H9 (cell line): ENCODE data around the gene SLC25A24. TPM values are rescaled to one million over a fixed set of nuclear protein-coding genes. Genes with fewer than 3 reads are reported as not detected.

Experiments used
- DNase-seq: peaks from one replicate; pipeline ENCODE4 v3.0.0-alpha.2; 2017
- H2AFZ ChIP-seq: one replicate; pipeline ENCODE4 v1.6.1; 2013; ENCODE audit warnings: mild to moderate bottlenecking, low read length, control low read depth, moderate library complexity
- H2AK5ac ChIP-seq: 2 replicates; pipeline ENCODE4 v1.6.1; 2013; ENCODE audit warnings: low read length, control low read depth, mixed read lengths; ENCODE audit not compliant: insufficient read length
- H2BK120ac ChIP-seq: one replicate; pipeline ENCODE4 v1.6.1; 2013; ENCODE audit warnings: low read depth, mild to moderate bottlenecking, low read length, control low read depth, inconsistent platforms; ENCODE audit not compliant: poor library complexity, severe bottlenecking
- H2BK12ac ChIP-seq: 2 replicates; pipeline ENCODE4 v1.6.1; 2013; ENCODE audit warnings: low read length, control low read depth, mixed read lengths, low read depth; ENCODE audit not compliant: insufficient read length
- H2BK15ac ChIP-seq: 2 replicates; pipeline ENCODE4 v1.6.1; 2013; ENCODE audit warnings: low read depth, low read length, control low read depth
- H2BK20ac ChIP-seq: one replicate; pipeline ENCODE4 v1.6.1; 2013; ENCODE audit warnings: low read depth, mild to moderate bottlenecking, low read length, control low read depth, inconsistent platforms; ENCODE audit not compliant: poor library complexity, severe bottlenecking
- H2BK5ac ChIP-seq: 2 replicates; pipeline ENCODE4 v1.6.1; 2013; ENCODE audit warnings: low read length, control low read depth, mixed read lengths; ENCODE audit not compliant: insufficient read length
- H3K14ac ChIP-seq: 2 replicates; pipeline ENCODE4 v1.6.1; 2013; ENCODE audit warnings: low read length, control low read depth; ENCODE audit not compliant: insufficient read depth
- H3K18ac ChIP-seq: 2 replicates; pipeline ENCODE4 v1.6.1; 2013; ENCODE audit warnings: low read depth, mild to moderate bottlenecking, mixed read lengths, low read length, control low read depth; ENCODE audit not compliant: insufficient read length
- H3K23ac ChIP-seq: 2 replicates; pipeline ENCODE4 v1.6.1; 2013; ENCODE audit warnings: low read length, control low read depth, mixed read lengths, low read depth; ENCODE audit not compliant: insufficient read length
- H3K23me2 ChIP-seq: 2 replicates; pipeline ENCODE4 v1.6.1; 2013; ENCODE audit warnings: low read depth, mild to moderate bottlenecking, mixed read lengths, low read length, control low read depth; ENCODE audit not compliant: insufficient read length, poor library complexity, severe bottlenecking
- H3K27ac ChIP-seq: 2 replicates; pipeline ENCODE4 v1.5.1; 2013; ENCODE audit warnings: low read length, control low read depth, mixed read lengths, low read depth; ENCODE audit not compliant: insufficient read length
- H3K27me3 ChIP-seq: 2 replicates; pipeline ENCODE4 v1.6.1; 2013; ENCODE audit warnings: low read length, control low read depth, inconsistent platforms; ENCODE audit not compliant: insufficient read depth
- H3K4ac ChIP-seq: 2 replicates; pipeline ENCODE4 v1.6.1; 2013; ENCODE audit warnings: low read depth, mild to moderate bottlenecking, control low read depth, inconsistent platforms, low read length, moderate library complexity
- H3K4me1 ChIP-seq: 2 replicates; pipeline ENCODE4 v1.6.1; 2013; ENCODE audit warnings: low read length, control low read depth, inconsistent platforms; ENCODE audit not compliant: insufficient read depth
- H3K4me2 ChIP-seq: 2 replicates; pipeline ENCODE4 v1.6.1; 2013; ENCODE audit warnings: low read length, control low read depth, mixed read lengths; ENCODE audit not compliant: insufficient read length, insufficient read depth
- H3K56ac ChIP-seq: 2 replicates; pipeline ENCODE4 v1.6.1; 2013; ENCODE audit warnings: low read depth, mild to moderate bottlenecking, mixed read lengths, low read length, control low read depth; ENCODE audit not compliant: insufficient read length
- H3K79me1 ChIP-seq: 2 replicates; pipeline ENCODE4 v1.6.1; 2013; ENCODE audit warnings: low read depth, mild to moderate bottlenecking, moderate library complexity, low read length, control low read depth, inconsistent platforms; ENCODE audit not compliant: insufficient read depth, poor library complexity, severe bottlenecking
- H3K79me2 ChIP-seq: 2 replicates; pipeline ENCODE4 v1.6.1; 2013; ENCODE audit warnings: low read length, control low read depth, inconsistent platforms; ENCODE audit not compliant: insufficient read depth
- H3K9ac ChIP-seq: 2 replicates; pipeline ENCODE4 v1.6.1; 2013; ENCODE audit warnings: low read length, control low read depth, mixed read lengths; ENCODE audit not compliant: insufficient read length; ENCODE audit errors: extremely low read depth
- H3K9me3 ChIP-seq: one replicate; pipeline ENCODE4 v1.6.1; 2013; ENCODE audit warnings: low read depth, low read length, inconsistent platforms; ENCODE audit not compliant: control insufficient read depth
- H3T11ph ChIP-seq: one replicate; pipeline ENCODE4 v1.6.1; 2013; ENCODE audit warnings: mild to moderate bottlenecking, low read length, control low read depth, inconsistent platforms
- H4K20me1 ChIP-seq: one replicate; pipeline ENCODE4 v1.6.1; 2013; ENCODE audit not compliant: control insufficient read depth, insufficient read length, insufficient read depth
- H4K5ac ChIP-seq: 2 replicates; pipeline ENCODE4 v1.6.1; 2013; ENCODE audit warnings: low read depth, mild to moderate bottlenecking, mixed read lengths, low read length, control low read depth; ENCODE audit not compliant: insufficient read length
- H4K8ac ChIP-seq: replicated peaks from 2 replicates; pipeline ENCODE4 v1.6.1; 2013; ENCODE audit warnings: low read length, control low read depth, mixed read lengths, low read depth; ENCODE audit not compliant: insufficient read length
- H4K91ac ChIP-seq: 2 replicates; pipeline ENCODE4 v1.6.1; 2013; ENCODE audit warnings: low read depth, mild to moderate bottlenecking, moderate library complexity, mixed read lengths, low read length, control low read depth; ENCODE audit not compliant: insufficient read length
- H3K27ac Mint-ChIP-seq, 3 experiments: 2 replicates in 2 of 3; 3 replicates in 1 of 3; pipeline ENCODE4 v1.8.0; 2020 to 2021; ENCODE audit warnings: mixed read lengths in 3 of 3, mild to moderate bottlenecking in 1 of 3, moderate library complexity in 1 of 3
- H3K27me3 Mint-ChIP-seq: 2 replicates; pipeline ENCODE4 v1.8.0; 2021; ENCODE audit warnings: low read depth, mild to moderate bottlenecking, moderate library complexity, mixed read lengths
- H3K36me3 Mint-ChIP-seq, 3 experiments: 2 replicates in 2 of 3; 3 replicates in 1 of 3; pipeline ENCODE4 v1.8.0; 2020 to 2021; ENCODE audit warnings: low read depth in 3 of 3, mixed read lengths in 3 of 3; ENCODE audit not compliant: insufficient read depth in 1 of 3
- H3K4me1 Mint-ChIP-seq, 2 experiments: 2 replicates each; pipeline ENCODE4 v1.8.0; 2020; ENCODE audit warnings: mixed read lengths in 2 of 2
- H3K4me3 Mint-ChIP-seq, 2 experiments: 2 replicates in 1 of 2; 3 replicates in 1 of 2; pipeline ENCODE4 v1.8.0; 2020 to 2021; ENCODE audit warnings: mild to moderate bottlenecking in 2 of 2, mixed read lengths in 2 of 2, moderate library complexity in 1 of 2
- H3K9me3 Mint-ChIP-seq, 2 experiments: 2 replicates in 1 of 2; 3 replicates in 1 of 2; pipeline ENCODE4 v1.8.0; 2020; ENCODE audit warnings: mild to moderate bottlenecking in 2 of 2, mixed read lengths in 2 of 2, moderate library complexity in 1 of 2
- WGBS: extraction: QIAGEN DNeasy Blood & Tissue Kit; methylation state at CpG from one replicate; pipeline ENCODE4 v1.1.7; 2013; ENCODE audit warnings: missing lambda C conversion rate, low lambda C conversion rate, mixed read lengths; ENCODE audit not compliant: insufficient read length; ENCODE audit errors: extremely low coverage; 5-methylcytosine and 5-hydroxymethylcytosine counted together
- total RNA-seq: library from RNA; stranded (reverse); gene quantifications from 2 replicates; pipeline ENCODE4 v1.2.1, GENCODE V29; 2021
- TF ChIP-seq, protein P1 (sequence below): fragments of 200-600 bp; sonication (generic); conservative IDR thresholded peaks from 3 replicates; pipeline ENCODE4 v1.8.0; 2021; ENCODE audit warnings: antibody characterized with exemption, mild to moderate bottlenecking

The SLC25A24 gene
- total RNA-seq, 1 experiment from 2014 or later: 35.1 TPM

DNA sequence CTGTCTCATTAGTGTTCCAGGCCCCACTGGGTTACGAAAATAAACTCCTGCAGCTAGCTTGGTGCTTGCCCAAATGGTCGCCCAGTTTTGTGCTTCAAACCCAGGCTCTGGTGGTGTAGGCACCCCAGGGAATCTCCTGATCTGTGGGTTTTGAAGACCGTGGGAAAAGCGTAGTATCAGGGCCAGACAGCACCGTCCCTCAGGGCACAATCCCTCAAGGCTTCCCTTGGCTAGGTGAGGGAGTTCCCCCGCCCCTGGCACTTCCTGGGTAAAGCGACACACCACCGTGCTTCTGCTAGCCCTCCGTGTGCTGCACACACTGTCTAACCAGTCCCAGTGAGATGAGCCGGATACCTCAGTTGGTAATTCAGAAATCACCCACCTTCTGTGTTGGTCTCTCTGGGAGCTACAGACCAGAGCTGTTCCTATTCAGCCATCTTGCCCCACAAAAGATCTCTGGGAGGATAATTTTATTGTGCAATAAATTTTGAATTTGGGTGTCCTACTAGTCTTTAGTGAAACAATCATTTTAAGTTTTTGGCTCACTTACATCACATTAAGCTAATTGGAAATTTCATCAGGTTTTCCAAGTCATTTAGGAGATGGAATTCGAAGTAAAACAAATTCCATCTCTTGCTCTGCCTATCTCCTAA, 9.4 kb upstream of the SLC25A24 start:
- H4K8ac ChIP-seq: no peak overlapping the region
- no peak overlapping the region for H3K4me2 ChIP-seq
- H3T11ph ChIP-seq: no peak overlapping the region
- Mint-ChIP-seq H3K9me3 (peaks cover 0 to 4% of the 10 kb centered on the region in 2 experiments; a peak in 3 of 5 replicates), H3K27ac (no peak overlapping the region), H3K4me1 (peaks cover 8 to 11% of the 10 kb centered on the region in 2 experiments), H3K27me3 (peaks cover 5% of the 10 kb centered on the region; the same call in 1 of the 2 replicates), H3K4me3 (no peak overlapping the region), H3K36me3 (no peaks in the 10 kb centered on the region)
- H2BK12ac ChIP-seq: no peak overlapping the region
- no peak overlapping the region for H4K91ac ChIP-seq
- H3K27me3 ChIP-seq: no peaks in the 10 kb centered on the region
- H3K27ac ChIP-seq: no peak overlapping the region
- H4K5ac ChIP-seq: no peak overlapping the region
- peak overlapping the region; percentile 32 for H3K14ac ChIP-seq
- peak overlapping the region; percentile 3 for H2AFZ ChIP-seq
- H3K23ac ChIP-seq: no peak overlapping the region
- no peaks in the 10 kb centered on the region for H4K20me1 ChIP-seq
- TF ChIP-seq, protein P1, sequence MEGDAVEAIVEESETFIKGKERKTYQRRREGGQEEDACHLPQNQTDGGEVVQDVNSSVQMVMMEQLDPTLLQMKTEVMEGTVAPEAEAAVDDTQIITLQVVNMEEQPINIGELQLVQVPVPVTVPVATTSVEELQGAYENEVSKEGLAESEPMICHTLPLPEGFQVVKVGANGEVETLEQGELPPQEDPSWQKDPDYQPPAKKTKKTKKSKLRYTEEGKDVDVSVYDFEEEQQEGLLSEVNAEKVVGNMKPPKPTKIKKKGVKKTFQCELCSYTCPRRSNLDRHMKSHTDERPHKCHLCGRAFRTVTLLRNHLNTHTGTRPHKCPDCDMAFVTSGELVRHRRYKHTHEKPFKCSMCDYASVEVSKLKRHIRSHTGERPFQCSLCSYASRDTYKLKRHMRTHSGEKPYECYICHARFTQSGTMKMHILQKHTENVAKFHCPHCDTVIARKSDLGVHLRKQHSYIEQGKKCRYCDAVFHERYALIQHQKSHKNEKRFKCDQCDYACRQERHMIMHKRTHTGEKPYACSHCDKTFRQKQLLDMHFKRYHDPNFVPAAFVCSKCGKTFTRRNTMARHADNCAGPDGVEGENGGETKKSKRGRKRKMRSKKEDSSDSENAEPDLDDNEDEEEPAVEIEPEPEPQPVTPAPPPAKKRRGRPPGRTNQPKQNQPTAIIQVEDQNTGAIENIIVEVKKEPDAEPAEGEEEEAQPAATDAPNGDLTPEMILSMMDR: no peak
- WGBS: no CpG with 5 or more reads among the region's 11 CpGs
- no peaks in the 10 kb centered on the region for H3K79me2 ChIP-seq
- H2BK5ac ChIP-seq: no peak overlapping the region
- H3K56ac ChIP-seq: no peak overlapping the region
- H2BK15ac ChIP-seq: no peak overlapping the region
- H3K9me3 ChIP-seq: no peaks in the 10 kb centered on the region
- no peak overlapping the region for H2AK5ac ChIP-seq
- H2BK120ac ChIP-seq: no peak overlapping the region
- H3K23me2 ChIP-seq: no peaks in the 10 kb centered on the region
- no peaks in the 10 kb centered on the region for H3K4me1 ChIP-seq
- no peak overlapping the region for H2BK20ac ChIP-seq
- no peak overlapping the region for H3K4ac ChIP-seq
- peak overlapping the region; percentile 42 for H3K18ac ChIP-seq
- no peak overlapping the region for H3K9ac ChIP-seq
- DNase-seq: peak; percentile 34
- H3K79me1 ChIP-seq: no peaks in the 10 kb centered on the region
